Urinary bladder (tissue), 4 donors: Measurements from ENCODE around the gene GTF2I. TPM values are rescaled to one million over a fixed set of nuclear protein-coding genes. Genes with fewer than 3 reads are reported as not detected.
"Not testable (repeated sequence)": the region's sequence is repeated elsewhere in the genome, so short reads cannot be mapped to it uniquely, and the experiment has no call there.

Experiments used
- DNase-seq: peaks from one replicate; pipeline ENCODE4 v3.0.0-alpha.2; 2015; ENCODE audit errors: extremely low spot score
- H3K27ac ChIP-seq: one replicate; pipeline ENCODE4 v1.5.1; 2013; ENCODE audit warnings: low read depth, mild to moderate bottlenecking, moderate library complexity
- H3K36me3 ChIP-seq: one replicate; pipeline ENCODE4 v1.6.1; 2013; ENCODE audit warnings: mild to moderate bottlenecking, moderate library complexity; ENCODE audit not compliant: insufficient read depth
- H3K4me1 ChIP-seq: one replicate; pipeline ENCODE4 v1.6.1; 2013; ENCODE audit warnings: mild to moderate bottlenecking, moderate library complexity; ENCODE audit not compliant: insufficient read depth
- H3K4me3 ChIP-seq: one replicate; pipeline ENCODE4 v1.5.1; 2013; ENCODE audit warnings: low read depth, low read length
- WGBS: extraction: QIAGEN DNeasy Blood & Tissue Kit; methylation state at CpG from one replicate; pipeline ENCODE4 v1.1.7; 2013; 5-methylcytosine and 5-hydroxymethylcytosine counted together
- polyA plus RNA-seq: library from polyadenylated mRNA; stranded (reverse); fragments of 200-250 nt; gene quantifications from one replicate; pipeline ENCODE4 v1.2.3, GENCODE V29; 2013
- total RNA-seq: library from RNA; depleted of rRNA; stranded (reverse); fragments of >200 nt; gene quantifications from one replicate; pipeline ENCODE4 v1.2.3, GENCODE V29; 2014
- donor health status: healthy with polysubstance abuse.
- donor health status: healthy.

The GTF2I gene
- total and polyA plus RNA-seq, 2 donors = 65.7 to 283 TPM

GRCh38 chr7:74789200-74789736 lies 131.8 kb downstream of the GTF2I start:
- H3K27ac ChIP-seq, H3K4me3 ChIP-seq, H3K36me3 ChIP-seq, DNase-seq, H3K4me1 ChIP-seq: not testable (repeated sequence)
- 3% methylated on average over 3 of the region's 24 CpGs for WGBS

DNA sequence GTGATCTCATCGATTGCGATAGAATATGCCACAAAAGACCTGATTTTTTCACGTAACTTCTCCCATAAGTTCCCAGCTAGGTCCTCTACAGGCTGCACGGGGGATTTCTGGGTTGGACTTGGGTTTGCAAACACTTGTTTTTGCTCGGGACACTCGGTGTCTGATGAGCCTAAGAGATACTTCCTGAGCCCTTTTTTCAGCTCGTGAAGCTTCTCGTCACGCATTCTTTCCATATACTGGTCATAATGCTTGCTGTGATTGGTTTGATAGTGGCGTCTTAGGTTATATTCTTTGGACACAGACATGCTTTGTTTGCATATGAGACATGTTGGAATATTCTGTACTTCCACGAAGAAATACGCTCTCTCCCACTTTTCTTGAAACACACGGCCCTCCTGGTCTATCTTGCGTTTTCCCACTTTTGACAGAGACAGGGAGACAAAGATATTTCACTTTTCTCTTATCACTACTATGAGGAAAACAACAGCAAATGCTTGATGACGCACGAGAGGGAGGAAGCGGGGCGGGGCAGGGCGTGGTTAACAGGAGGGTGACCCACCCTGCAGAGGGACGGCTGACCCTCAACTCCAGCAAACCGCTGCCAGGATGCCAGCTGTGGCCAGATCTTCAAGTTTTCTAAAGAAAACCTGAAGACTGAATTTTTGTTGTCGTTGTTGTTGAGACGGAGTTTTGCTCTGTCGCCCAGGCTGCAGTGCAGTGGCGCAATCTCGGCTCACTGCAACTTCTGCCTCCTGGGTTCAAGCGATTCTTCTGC lies 140.5 kb downstream of the GTF2I start:
- WGBS = 95% methylated on average over 12 of the region's 27 CpGs
- H3K4me3 ChIP-seq, DNase-seq, H3K4me1 ChIP-seq, H3K27ac ChIP-seq, H3K36me3 ChIP-seq: not testable (repeated sequence)

DNA sequence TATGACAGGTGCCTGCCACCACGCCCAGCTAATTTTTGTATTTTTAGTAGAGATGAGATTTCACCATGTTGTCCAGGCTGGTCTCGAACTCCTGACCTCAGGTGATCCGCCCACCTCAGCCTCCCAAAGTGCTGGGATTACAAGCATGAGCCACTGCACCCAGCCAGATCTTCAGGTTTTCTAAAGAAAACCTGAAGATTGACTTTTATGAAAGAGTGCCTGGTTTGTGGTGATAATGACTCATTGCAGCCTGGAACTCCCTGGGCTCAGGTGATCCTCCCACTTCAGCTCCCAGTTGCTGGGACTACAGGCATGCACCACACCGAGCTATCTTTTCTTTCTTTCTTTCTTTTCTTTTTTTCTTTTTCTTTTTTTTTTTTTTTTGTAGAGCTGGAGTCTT lies 141.1 kb downstream of the GTF2I start:
- DNase-seq, H3K4me3 ChIP-seq, H3K27ac ChIP-seq, H3K4me1 ChIP-seq, H3K36me3 ChIP-seq: not testable (repeated sequence)
- WGBS = 86% methylated on average over 1 of the region's 4 CpGs

Other genes starting within 250 kb of the GTF2I start
- 8.6 TPM for gene GTF2IRD1, start 203.8 kb upstream of the GTF2I start, total RNA-seq
- 22.7 TPM for gene GTF2IRD1, start 203.8 kb upstream of the GTF2I start, polyA plus RNA-seq
- 0.37 TPM for gene NCF1, start 116.3 kb downstream of the GTF2I start, total RNA-seq
- 3.3 TPM for gene NCF1, start 116.3 kb downstream of the GTF2I start, polyA plus RNA-seq
- gene GTF2IRD2, start 193.9 kb downstream of the GTF2I start, total RNA-seq = 41.9 TPM
- gene GTF2IRD2, start 193.9 kb downstream of the GTF2I start, polyA plus RNA-seq = 12.6 TPM